Right lobe of liver (tissue), 6 donors: ENCODE measurements around the gene IST1. TPM values are rescaled to one million over a fixed set of nuclear protein-coding genes. Genes with fewer than 3 reads are reported as not detected.
A peak's percentile ranks its signal among the peaks of the same experiment; 100 is the strongest.
"Not testable (repeated sequence)": the region's sequence is repeated elsewhere in the genome, so short reads cannot be mapped to it uniquely, and the experiment has no call there.

Source experiments
- ATAC-seq, 4 donors: fragments of 200-7000 bp; cut with Tn5 transposase; one replicate each; pipeline ENCODE4 v1.9.1; 2020; ENCODE audit warnings: mild to moderate bottlenecking in 4 of 4, moderate library complexity in 4 of 4
- DNase-seq, 3 donors: peaks; one replicate each; pipeline ENCODE4 v3.0.0-alpha.2; 2020
- H3K27ac ChIP-seq, 3 donors: fragments of 200-600 bp; one replicate each; pipeline ENCODE4 v1.8.0; 2022
- H3K27me3 ChIP-seq, 2 donors: fragments of 200-600 bp; one replicate each; pipeline ENCODE4 v1.8.0; 2022
- H3K36me3 ChIP-seq, 4 donors: fragments of 200-600 bp; sonication (generic) in 1 of 4; one replicate each; pipeline versions ENCODE4 v1.5.1 to v1.8.0; 2017 to 2022; ENCODE audit warnings: control low read depth in 1 of 4
- H3K4me1 ChIP-seq, 4 donors: fragments of 200-600 bp; sonication (generic) in 1 of 4; one replicate each; pipeline versions ENCODE4 v1.5.1 to v1.8.0; 2017 to 2022; ENCODE audit warnings: control low read depth in 1 of 4
- H3K4me3 ChIP-seq, 3 donors: fragments of 200-600 bp; one replicate each; pipeline ENCODE4 v1.8.0; 2022
- H3K9me3 ChIP-seq, 4 donors: fragments of 200-600 bp; sonication (generic) in 1 of 4; one replicate each; pipeline versions ENCODE4 v1.5.1 to v1.8.0; 2017 to 2022; ENCODE audit warnings: control low read depth in 1 of 4
- CTCF ChIP-seq, 4 donors: fragments of 200-600 bp in 3 of 4; fragments of 450-650 bp in 1 of 4; IDR thresholded peaks; one replicate each; pipeline versions ENCODE4 v1.5.1 to v1.8.0; 2016 to 2022; ENCODE audit warnings: antibody characterized with exemption in 4 of 4, mild to moderate bottlenecking in 2 of 4
- POLR2A ChIP-seq: fragments of 450-650 bp; IDR thresholded peaks from one replicate; pipeline ENCODE4 v1.6.1; 2017; ENCODE audit warnings: antibody characterized with exemption, mild to moderate bottlenecking
- WGBS: methylation state at CpG from one replicate; pipeline ENCODE4 v1.1.6; 2018; ENCODE audit warnings: low coverage, low lambda C conversion rate; ENCODE audit not compliant: insufficient coverage; ENCODE audit errors: missing lambda C conversion rate; 5-methylcytosine and 5-hydroxymethylcytosine counted together
- intact Hi-C, 2 donors: fragments of 100-400 bp; cut with DNase I; formaldehyde crosslinking; loops; one replicate each; pipeline versions ENCODE4 v1.11.2 to v1.14.1; 2022
- total RNA-seq, 6 experiments: library from RNA; depleted of rRNA in 2 of 6; stranded (reverse); fragments of >200 nt in 2 of 6; fragmentation: NEBNext Ultra II Directional in 3 of 6; extraction: Animal tissue kit (Norgen Biotek cat#: 25700) in 3 of 6; gene quantifications; one replicate each; pipeline versions ENCODE4 v1.1.0 to v1.2.4, GENCODE V29; 2016 to 2023
- donor health status: DM: no; HTN: yes; CAD: no.
- donor health status: DM: no; HTN: no; CAD: no.
- donor health status: DM: no; HTN: no; CAD: no.
- donor health status: DM: no; HTN: yes; CAD: no.
- donor health status: DM: no; HTN: yes; CAD: no.

Gene IST1
- total RNA-seq, 6 experiments from 2014 or later, result 44.7 to 73.4 (median 65.5) TPM

DNA sequence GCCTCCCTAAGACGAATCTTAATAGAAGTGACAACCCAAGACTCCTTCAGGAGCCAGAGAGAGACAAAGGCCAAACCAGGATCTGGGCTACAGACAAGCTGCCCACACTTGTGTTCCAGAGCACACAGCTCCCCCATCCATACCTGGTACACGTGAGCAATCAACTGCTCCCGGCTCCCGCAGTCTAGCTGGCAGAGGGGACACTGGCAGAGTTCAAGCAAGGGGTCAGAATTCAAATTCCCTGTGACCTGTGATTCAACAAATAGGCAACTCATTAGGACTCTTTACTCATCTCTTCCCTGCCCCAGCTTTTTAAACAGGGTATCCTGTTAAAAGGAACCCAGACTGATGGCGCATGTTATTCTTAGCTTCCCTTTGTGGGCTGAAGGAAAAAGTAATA lies 31.3 kb upstream of the IST1 start:
- Histone ChIP-seq H3K27me3 (no peaks in the 10 kb centered on the region), H3K27ac (no peak overlapping the region), H3K36me3 (peaks cover 0 to 6% (median 0%) of the 10 kb centered on the region in 4 donors), H3K4me1 (peaks cover 0 to 16% (median 3%) of the 10 kb centered on the region in 4 donors), H3K4me3 (no peak overlapping the region), H3K9me3 (no peaks in the 10 kb centered on the region)
- TF ChIP-seq CTCF (IDR thresholded peaks at IDR 0.05), result no peak
- 56% methylated on average over 1 of the region's 5 CpGs for WGBS
- intact Hi-C loops, result no loop called here
- ATAC-seq (peak; percentile 74 to 93 (median 88)), DNase-seq (peak in 2 of 3 donors; percentile 62 to 72)

GRCh38 chr16:71865173-71865863 lies 30.0 kb upstream of the IST1 start:
- Histone ChIP-seq H3K36me3 (no peaks in the 10 kb centered on the region), H3K27me3 (no peaks in the 10 kb centered on the region), H3K9me3 (no peaks in the 10 kb centered on the region), H3K27ac (no peak overlapping the region), H3K4me3 (no peak overlapping the region), H3K4me1 (peaks cover 0 to 13% (median 3%) of the 10 kb centered on the region in 4 donors)
- no peak for TF ChIP-seq CTCF (IDR thresholded peaks at IDR 0.05)
- no peak for TF ChIP-seq POLR2A
- 93% methylated on average over 7 of the region's 7 CpGs for WGBS
- ATAC-seq (no peak), DNase-seq (no peak)
- intact Hi-C loops, result no loop called here

- H3K27me3 ChIP-seq, intact Hi-C loops, H3K27ac ChIP-seq, H3K4me3 ChIP-seq, H3K36me3 ChIP-seq, ATAC-seq, H3K9me3 ChIP-seq, DNase-seq: not testable (repeated sequence)
- WGBS, result 100% methylated on average over 6 of the region's 6 CpGs
- peaks cover 0 to 13% (median 3%) of the 10 kb centered on the region in 4 donors for H3K4me1 ChIP-seq
These were observed 28.2 kb upstream of the IST1 start for GRCh38 chr16:71867175-71867574.

GRCh38 chr16:71867939-71868338 lies 27.4 kb upstream of the IST1 start:
- ATAC-seq (no peak), DNase-seq (no peak)
- Histone ChIP-seq H3K27ac (no peak overlapping the region), H3K9me3 (no peaks in the 10 kb centered on the region), H3K4me3 (no peak overlapping the region), H3K4me1 (peaks cover 0 to 13% (median 3%) of the 10 kb centered on the region in 4 donors), H3K27me3 (no peaks in the 10 kb centered on the region), H3K36me3 (no peaks in the 10 kb centered on the region)
- TF ChIP-seq POLR2A (no peak), CTCF (IDR thresholded peaks at IDR 0.05) (no peak)
- intact Hi-C loops, result no loop called here
- 100% methylated on average over 3 of the region's 3 CpGs for WGBS

DNA sequence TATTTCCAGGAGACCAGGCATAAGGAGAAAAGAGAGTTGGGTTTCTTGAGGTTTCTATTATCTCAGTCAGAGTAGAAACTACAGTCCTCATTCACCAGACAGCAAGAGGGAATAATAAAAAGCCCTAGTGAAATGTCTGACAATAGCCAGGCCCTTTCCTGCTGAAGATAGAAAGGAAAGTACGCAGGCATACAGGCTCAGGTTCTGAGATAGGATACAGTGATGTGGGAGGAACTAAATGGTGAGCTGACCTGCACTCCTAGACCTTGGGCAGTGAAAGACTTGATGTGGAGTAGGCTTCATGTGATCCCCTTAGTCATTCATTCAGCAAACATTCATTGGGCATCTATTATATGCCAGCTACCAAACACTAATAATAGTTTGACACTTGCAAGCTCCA lies 26.2 kb upstream of the IST1 start:
- Histone ChIP-seq H3K4me1 (peaks cover 0 to 6% (median 3%) of the 10 kb centered on the region in 4 donors), H3K36me3 (no peaks in the 10 kb centered on the region), H3K9me3 (no peaks in the 10 kb centered on the region), H3K4me3 (no peak overlapping the region), H3K27me3 (no peaks in the 10 kb centered on the region), H3K27ac (no peak overlapping the region)
- intact Hi-C loops, result no loop called here
- TF ChIP-seq CTCF (IDR thresholded peaks at IDR 0.05) (no peak), POLR2A (no peak)
- no peak for DNase-seq
- ATAC-seq, result no peak
- 100% methylated on average over 1 of the region's 1 CpG for WGBS
